Measurements from ENCODE around the gene DPF3. TPM values are rescaled to one million over a fixed set of nuclear protein-coding genes. Genes with fewer than 3 reads are reported as not detected.
"Not testable (repeated sequence)": the region's sequence is repeated elsewhere in the genome, so short reads cannot be mapped to it uniquely, and the experiment has no call there.

Gene DPF3
- total RNA-seq, 1 donor from 2014 or later, result 12.4 TPM

DNA sequence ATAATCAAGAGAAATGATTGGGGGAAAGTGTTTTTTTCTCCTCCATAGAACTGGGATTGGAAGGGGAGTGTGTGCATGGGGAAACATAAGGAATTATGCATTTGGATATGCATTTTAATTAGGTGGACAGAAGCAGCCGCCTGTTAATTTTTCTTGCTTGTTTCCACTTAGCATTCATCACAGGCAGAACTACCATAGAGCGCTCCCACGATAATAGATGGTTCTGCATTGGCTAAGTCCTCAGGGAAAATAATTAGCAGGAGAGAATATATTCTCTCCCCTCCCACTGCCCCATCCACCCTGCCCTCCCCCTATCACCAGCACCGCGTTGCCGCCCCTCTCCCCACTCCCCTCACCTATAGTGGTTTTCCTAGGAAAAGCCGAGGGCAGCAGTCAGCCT lies 11.4 kb downstream of the DPF3 start:
- intact Hi-C loops (cut with micrococcal nuclease), result no loop called here

DNA sequence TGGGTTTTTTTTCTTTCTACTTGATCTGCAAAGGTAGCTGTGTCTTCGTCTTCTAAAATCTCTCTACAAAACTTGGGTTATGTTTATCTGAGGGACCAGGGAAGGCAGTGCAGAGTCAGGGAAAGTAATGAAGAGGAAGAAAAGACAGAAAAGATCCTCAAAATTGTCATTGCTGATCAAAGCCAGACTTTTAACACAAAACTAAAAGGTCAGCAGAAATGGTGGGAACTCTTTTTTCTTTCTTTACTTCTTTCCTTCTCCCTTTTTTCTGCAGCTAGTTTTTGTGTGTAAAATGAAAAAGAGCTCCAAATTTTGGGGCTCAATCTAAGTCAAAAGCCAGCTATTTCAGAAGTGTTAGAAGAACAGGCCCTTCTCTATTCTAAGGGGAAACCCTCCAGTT lies 11.9 kb downstream of the DPF3 start:
- intact Hi-C loops (cut with micrococcal nuclease), result no loop called here

DNA sequence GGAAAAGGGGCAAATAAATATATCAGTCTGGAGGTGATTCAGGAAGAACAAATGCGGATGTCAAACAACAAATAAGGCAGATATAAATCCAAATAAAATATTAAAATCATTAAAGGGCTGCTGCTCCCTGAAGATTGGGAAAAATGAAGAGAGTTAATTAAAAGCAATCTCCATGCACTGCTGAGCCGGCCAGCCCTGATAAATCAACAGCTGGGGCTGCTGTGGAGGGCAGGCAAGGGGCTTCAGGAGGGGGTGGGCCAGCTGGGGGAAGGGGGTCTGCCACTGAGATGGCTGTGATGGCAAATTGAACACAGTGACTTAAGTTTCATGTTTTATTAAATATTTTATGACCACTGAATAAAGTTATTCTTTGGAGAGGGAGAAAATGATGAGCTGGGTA lies 12.4 kb downstream of the DPF3 start:
- intact Hi-C loops (cut with micrococcal nuclease), result no loop called here

DNA sequence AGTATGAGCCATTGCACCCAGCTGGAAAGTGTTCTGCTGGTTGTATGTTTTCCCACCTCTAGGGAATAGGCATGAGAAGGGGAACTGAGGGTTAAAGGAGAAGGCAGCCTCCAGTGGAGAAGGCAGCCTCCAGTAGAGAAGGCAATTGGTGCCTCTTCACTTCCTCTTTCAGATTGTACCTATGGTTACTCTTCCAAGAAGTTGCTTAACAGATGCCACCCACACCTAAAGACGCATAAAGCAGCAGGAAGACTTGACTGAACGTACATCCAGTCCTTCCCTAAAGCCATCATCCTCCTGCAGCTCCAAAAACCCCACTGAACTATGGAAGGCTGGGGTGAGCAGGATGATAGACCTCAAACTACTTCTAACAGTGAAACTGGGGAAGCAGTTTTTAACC lies 13.1 kb downstream of the DPF3 start:
- intact Hi-C loops (cut with micrococcal nuclease), result no loop called here

DNA sequence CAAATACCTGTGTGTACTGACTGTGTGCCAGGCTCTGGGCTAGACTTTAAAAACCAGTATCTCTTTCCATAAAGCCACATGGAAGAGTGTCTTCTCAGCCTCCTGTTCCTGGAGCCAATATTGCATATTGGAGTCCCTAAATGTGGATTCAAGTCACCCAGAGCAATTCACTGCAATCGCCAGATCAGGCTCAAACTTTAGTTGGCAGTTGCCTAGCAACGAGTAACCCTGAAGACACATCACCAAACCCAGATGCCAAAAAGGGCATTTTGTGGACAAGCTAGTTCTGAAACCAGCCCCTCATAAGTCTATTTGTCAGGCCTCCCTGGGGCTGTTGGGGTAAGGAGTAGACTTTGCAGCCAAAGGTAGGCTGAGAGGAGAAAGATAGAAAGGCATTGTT lies 13.7 kb downstream of the DPF3 start:
- intact Hi-C loops (cut with micrococcal nuclease), result no loop called here

DNA sequence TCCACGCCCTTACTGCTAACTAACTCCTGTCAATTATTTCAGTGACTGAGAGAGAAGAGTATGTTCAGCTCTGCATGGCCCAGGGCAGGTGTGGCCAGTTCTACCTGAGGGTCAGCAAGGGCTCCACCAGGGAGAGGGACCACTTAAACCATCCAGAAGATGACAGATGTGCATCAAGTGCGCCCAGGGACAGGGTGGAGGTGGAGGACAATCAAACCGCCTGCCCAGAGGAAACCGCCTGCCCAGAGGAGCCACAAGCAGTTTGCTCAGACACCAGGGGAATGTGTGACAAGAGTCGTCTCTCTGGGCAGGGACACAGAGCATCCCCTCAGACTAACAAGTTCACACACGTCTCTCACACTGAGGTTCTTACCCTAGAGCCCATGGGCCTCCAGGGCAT lies 14.5 kb downstream of the DPF3 start:
- intact Hi-C loops (cut with micrococcal nuclease), result no loop called here

DNA sequence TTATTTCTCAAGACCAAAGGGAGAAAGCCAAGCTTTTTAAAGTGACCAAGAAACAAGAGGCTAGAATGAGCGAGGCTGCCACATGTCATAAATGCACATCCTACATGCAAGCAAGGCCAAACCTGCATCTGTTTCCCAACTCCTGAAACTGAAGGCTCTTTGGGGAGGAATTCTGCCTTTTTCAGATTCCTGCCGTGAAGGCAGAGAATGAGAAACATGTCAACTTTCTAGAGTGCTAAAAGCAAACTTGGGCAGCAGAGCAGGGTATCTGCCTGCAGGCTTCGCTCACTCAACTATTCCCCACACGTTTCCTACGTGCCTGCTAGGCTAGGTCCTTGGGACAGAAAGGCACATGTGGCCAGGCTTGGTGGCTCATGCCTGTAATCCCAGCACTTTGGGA lies 15.2 kb downstream of the DPF3 start:
- intact Hi-C loops (cut with micrococcal nuclease), result no loop called here

DNA sequence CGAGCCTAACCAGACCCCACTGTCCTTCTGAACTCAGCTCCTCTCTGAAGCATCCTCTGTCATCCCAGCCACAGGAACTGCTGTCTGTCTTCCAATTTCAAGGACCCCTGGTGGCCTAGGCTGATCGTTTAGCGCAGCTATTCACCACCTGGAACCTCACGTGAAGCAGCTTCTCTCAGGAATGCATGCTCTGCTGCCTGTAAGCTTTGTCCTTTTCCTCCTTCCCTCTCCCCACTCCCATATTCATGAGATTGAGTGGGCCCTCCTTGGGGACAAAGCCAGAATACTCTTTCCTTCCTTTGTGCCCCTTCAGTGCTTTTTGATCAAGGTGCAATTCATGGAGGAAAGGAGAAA lies 17.2 kb downstream of the DPF3 start:
- intact Hi-C loops (cut with micrococcal nuclease), result no loop called here

DNA sequence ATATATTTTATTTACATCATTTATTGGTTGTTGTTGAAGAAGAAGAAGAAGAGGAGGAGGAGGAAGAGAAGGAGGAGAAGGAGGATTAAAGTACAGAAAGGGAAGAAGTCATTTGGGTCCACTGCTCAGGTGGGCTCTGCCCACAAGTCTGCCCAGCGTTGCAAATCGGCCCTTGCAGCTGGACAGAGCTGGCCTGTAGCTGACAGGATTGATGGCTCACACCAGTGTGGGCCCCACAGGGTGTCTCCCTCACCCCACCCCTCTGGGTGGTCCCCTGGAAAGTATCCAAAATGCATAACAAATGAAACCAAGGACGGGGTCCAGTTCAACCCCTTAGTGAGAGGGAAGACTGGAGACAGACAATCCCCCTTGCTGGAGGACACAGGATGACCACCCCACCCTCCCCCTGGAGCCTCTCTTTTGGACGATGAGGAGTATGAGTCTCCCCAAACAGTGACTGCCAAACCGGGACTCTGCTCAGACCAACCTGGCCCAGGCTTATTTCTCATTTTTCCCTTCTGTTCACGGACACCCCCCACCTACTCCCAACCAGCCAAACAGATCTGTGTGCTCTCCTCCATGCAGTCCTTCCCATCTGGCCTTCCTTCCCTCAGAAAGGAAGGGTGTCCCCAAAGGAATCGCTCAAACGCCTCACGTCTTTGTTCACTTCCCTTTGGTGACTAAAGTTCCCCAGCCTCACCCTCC lies 17.7 kb downstream of the DPF3 start:
- intact Hi-C loops (cut with micrococcal nuclease), result no loop called here

DNA sequence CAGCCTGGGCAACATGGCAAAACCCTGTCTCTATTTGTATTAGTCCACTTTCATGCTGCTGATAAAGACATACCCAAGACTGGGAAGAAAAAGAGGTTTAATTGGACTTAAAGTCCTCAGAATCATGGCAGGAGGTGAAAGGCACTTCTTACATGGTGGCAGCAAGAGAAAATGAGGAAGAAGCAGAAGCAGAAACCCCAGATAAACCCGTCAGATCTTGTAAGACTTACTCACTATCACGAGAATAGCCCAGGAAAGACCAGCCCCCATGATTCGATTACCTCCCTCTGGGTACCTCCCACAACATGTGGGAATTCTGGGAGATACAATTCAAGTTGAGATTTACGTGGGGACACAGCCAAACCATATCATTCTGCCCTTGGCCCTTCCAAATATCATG lies 23.0 kb downstream of the DPF3 start:
- intact Hi-C loops (cut with micrococcal nuclease), result not testable (repeated sequence)

DNA sequence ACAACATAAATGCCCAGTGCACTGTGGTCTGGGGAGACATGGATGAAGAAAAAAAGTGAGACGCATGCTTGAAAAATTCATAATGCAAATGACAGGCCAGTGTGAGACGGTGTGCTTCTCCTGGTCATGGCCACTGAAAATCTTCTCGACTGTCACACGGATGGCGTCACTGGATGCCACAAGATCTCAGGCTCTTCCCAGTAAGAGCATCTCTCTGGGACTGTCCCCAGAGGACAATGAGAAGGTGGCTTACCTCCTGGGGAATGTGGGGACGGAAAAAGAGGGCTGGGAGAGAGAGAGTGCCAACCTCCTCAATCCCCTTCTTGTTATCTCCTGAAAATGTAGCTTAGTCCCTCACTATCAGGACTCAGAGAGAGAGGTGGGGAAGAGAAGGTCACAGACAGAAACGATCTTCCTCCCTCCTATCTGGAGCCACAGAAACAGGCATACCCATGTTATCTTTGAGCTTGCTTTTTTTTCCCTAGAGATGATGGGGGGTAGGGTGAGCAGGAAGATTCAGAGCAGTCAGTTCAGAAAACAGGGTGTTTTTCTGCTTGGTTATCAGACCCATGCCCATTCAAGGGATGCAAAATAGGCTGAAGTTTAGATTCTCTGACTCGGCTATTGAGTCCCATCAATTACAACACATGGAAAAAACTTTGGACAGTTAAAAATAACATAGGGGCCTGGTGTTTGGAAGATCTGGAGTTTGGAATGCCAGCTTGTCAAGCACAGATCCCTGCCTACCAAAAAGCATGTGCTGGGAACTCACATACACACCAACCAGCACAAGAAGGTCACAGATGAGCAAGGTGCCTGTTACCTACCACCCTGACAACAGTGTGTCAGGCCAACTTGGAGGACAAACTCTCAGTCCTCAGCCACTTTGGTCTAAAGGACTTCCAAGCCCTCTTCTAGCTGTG lies 24.2 kb downstream of the DPF3 start:
- intact Hi-C loops (cut with micrococcal nuclease), result no loop called here

DNA sequence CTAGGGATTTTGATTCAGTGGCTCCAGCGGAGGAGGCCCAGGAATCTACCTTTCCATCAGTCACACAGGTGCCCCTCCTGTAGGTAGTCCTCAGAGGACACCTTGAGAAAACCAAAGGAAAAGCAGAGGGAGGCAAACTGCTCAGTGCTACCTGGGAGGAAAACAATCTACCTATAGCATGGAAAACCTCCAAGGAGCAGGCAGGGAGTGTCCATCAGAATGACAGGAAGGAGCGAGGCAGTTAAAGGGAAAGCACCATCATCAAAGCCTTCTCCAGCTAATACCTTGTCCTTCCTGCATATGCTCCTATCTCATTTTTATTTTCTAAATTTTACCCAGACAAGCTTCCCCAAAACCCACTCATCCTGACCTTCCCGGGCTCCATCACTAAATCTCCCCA lies 25.4 kb downstream of the DPF3 start:
- intact Hi-C loops (cut with micrococcal nuclease), result no loop called here

DNA sequence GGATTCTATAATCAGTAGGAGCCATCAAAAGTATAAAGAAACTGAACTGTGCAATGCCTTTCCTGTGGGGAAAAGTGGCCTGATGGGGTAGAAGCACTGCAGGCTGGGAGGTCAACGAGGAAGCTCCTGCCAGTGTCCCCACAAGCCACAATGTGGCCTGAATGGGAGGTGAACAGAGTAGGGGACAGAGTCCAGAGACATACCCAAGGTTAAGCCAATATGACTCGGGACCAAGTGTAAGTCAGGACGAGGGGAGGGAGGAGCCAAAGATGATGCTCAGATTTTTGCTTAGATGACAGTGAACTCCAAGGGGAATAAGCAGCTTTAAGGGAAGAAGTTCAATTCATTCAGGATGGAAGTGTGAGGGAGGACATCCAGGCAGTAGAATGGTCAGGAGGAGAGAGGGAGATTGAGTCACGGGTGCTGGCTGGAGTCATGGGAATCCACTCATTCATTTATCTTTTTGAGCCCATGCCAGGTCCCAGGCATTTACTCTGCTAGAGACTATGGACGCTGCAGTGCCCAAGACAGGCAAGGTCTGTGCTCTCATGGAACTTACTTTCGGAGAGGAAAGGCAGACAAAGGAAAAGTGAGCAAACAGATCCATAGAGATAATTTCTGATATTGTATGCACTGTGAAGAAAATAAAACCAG lies 29.1 kb downstream of the DPF3 start:
- intact Hi-C loops (cut with micrococcal nuclease), result no loop called here

DNA sequence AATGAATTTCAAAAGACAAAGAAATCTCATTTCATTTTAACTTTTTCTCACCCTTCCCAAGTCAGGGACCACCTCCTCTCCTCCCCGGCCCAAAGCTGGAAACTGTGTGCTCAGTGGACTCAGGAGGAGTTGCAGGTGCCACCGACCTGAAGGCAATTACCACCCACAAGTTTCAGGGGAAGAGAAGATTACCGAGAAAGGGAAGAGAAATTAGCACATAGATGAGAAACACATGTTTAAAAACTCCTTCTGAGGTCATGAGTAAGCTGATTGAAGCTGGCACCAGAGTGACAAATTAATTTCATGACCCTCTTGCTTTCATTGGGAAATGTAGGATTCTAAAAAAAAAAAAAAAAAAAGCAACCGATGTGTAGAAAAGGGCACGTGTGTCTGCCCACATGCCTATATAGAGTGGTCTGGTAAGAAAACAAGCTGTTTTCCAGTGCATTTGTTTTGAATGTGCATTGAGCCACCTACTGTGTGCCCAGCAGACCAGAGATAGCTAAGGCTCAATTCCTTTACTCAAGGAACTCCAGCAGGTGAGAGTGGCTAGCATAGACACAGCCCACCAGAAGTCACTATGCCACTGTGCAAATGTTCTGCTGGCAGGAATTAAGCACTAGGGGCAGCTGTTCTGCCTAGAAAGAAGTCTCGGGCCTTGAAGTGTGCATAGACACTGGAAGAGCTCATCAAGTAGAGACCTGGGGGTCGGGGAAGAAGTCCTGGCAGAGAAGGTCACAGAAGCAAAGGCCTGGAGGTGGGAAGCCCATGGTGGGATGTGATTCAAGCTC lies 30.5 kb downstream of the DPF3 start:
- intact Hi-C loops (cut with micrococcal nuclease), result no loop called here

DNA sequence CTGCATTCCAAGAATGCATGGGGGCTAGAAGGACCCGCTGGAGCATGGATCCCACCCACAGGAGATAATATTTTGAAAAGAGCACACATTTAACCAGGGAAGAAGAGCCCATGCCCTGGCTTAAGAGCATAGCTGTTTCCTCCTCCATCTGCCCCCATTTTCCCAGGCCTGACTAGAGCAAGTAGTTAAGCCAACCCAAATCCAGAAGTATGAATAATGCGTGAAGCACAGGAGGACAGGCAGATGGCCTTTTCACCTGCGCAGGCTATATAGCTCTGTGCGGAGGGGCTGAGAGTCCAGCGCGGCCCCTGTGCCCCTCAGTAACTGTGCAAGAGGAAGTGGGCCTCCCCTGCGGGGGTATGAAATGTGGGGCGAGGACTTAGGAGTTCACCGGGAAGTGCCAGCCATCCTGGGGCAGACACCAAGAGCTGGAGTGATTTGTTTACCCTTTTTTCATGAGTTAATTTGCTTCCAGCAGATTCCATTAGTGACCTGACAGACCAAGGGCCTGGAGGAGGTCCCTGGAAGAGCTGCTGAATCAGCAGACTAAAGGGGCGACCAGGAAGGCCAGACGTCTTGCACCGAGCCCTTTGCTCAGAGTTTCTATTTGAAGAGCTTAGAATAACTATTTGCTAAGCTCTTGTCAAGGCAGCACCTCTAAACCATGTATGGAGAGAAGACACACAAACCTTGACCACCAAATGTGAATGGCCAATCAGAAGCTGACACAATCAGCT lies 37.2 kb downstream of the DPF3 start:
- intact Hi-C loops (cut with micrococcal nuclease), result no loop called here

DNA sequence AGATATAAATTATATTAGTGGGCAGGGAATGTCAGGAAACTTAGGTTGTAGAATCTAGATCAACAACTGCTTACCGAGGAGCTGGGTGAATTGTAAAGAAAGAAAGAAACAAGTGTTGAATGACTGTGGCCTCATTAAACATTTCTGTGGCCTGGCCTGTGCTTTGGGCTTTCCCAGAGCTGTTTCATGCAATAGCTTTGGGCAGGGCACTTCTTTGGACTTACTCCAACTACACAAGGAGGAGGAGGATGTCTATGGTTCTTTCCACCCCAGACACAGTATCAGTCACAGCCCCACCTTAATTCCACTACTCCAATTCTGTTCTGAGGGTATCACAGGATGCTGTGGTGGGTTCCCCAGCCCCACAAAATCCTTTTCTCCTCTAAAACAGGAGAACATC lies 38.0 kb downstream of the DPF3 start:
- intact Hi-C loops (cut with micrococcal nuclease), result no loop called here

DNA sequence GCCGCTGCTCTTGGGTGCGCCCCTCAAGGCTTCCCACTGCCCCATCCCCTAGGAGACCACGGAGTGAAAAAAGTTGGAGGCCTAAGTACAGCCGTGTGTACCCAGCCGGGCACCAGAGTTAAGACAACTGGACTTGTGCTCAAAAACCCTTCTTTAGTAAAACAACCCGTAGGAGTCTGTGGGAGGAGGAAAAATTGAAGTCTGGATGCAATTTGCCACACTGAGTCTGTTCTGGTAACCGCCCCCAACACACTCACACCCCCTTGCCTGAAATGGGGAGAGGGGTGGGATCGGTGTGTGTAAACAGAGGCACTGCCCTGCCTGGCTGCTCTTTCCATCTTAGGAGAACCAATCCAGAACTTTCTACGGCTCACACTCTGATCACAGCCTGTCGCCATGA lies 41.7 kb downstream of the DPF3 start:
- intact Hi-C loops (cut with micrococcal nuclease), result no loop called here

DNA sequence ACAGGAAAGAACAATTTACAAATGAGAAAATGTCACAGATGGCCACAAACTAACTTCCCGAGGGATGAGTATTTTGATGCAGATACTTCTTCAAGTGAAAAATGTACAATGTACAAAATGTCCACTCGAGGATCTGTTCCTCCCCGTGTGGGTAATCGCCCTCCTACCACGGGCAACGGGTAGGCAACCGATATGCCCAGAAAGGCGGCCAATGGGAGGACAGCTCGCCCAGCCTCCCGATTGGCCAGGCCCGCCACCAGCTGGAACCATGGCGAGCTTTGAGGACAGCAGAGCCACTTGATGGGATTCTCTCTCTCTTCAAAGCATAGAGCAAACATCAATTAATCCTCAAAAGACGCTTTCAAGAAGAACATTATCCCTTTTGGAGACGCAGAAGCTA lies 42.3 kb downstream of the DPF3 start:
- intact Hi-C loops (cut with micrococcal nuclease), result no loop called here

DNA sequence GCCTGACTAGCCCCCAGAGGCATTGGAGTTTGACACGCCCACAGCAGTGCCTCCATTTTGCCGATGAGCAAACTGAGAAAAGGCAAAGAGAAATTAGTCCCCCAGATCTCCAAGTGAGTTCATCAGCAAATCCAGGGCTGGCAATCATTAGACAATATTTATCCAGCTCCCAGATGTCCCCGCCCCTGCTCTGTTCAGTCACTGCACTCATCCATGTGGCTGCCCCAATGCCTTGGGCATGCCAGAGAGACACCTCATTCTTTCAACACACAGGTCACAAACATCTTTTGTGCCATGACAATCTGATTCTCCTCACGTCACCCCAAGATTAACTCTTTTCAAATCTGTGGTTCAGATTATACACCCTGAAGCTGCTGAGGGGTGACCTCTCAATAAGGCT lies 43.5 kb downstream of the DPF3 start:
- intact Hi-C loops (cut with micrococcal nuclease), result no loop called here

DNA sequence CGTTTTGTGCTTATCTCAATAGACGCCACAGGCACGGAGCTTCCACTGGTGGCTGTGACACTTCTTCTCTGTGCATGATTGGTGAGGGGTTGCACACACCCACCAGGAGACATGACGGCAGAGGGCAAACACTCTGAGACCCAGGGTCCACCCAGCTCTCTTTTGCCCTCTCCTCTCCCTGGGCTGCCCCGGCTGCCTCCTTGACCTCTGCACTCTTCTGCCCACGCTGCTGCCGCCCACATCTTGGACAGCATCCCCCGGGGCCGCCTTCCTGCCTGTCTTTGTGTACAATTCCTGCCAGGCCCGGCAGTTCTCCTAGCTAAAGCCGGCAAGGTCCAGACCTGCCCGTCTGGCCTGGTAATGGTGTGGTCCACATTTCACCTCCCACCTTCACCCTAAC lies 44.7 kb downstream of the DPF3 start:
- intact Hi-C loops (cut with micrococcal nuclease), result no loop called here

DNA sequence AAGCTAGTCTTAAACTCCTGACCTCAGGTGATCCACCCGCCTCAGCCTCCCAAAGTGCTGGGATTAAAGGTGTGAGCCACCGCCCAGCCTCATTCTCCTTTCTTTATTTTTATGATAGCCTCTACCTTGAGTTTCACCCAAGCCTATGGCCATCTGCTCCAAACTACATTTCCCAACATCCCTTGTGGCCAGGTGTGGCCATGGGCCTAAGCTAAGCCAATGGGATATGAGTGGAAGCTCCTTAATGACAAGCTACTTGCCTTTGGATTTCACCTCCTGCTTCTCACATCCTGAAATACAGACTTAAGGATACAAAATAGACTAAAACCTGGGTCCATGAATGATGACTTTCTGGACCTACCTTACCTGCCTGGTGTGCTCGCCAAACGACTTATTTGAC lies 46.2 kb downstream of the DPF3 start:
- intact Hi-C loops (cut with micrococcal nuclease), result no loop called here

Data from T-helper 1 cell treated with Interleukin-12 subunit alpha and Interleukin-12 subunit beta and Interleukin-4 antibody, amounts not matched to agents 30 ng/mL and 1 ng/mL, for 36 hours (primary cell).